Measurements from ENCODE around the gene FOXA2. TPM values are rescaled to one million over a fixed set of nuclear protein-coding genes. Genes with fewer than 3 reads are reported as not detected.

Gene FOXA2
- polyA plus RNA-seq, 3 donors = 0.06 TPM; not detected in 2

- no peak for DNase-seq (ENCODE audit: low read depth in 3 of 3, low spot score in 2 of 3)
Measured at GRCh38 chr20:22584922-22585785, 782 bp upstream of the FOXA2 start.

- no peak for DNase-seq (ENCODE audit: low read depth in 3 of 3, low spot score in 2 of 3)
Measured at GRCh38 chr20:22583773-22584521, 425 bp downstream of the FOXA2 start.

GRCh38 chr20:22582964-22583772 lies 1.2 kb downstream of the FOXA2 start:
- no peak for DNase-seq (ENCODE audit: low read depth in 3 of 3, low spot score in 2 of 3)

GRCh38 chr20:22582386-22582963 lies 1.9 kb downstream of the FOXA2 start:
- DNase-seq (ENCODE audit: low read depth in 3 of 3, low spot score in 2 of 3) = no peak

GRCh38 chr20:22581437-22582385 lies 2.7 kb downstream of the FOXA2 start:
- DNase-seq (ENCODE audit: low read depth in 3 of 3, low spot score in 2 of 3) = no peak

- DNase-seq (ENCODE audit: low read depth in 3 of 3, low spot score in 2 of 3) = no peak
Measured at GRCh38 chr20:22579711-22580697, 4.4 kb downstream of the FOXA2 start.

- no peak for DNase-seq (ENCODE audit: low read depth in 3 of 3, low spot score in 2 of 3)
Measured at GRCh38 chr20:22579119-22579427, 5.3 kb downstream of the FOXA2 start.

- DNase-seq (ENCODE audit: low read depth in 3 of 3, low spot score in 2 of 3) = no peak
Measured at GRCh38 chr20:22578221-22579118, 5.9 kb downstream of the FOXA2 start.

- DNase-seq (ENCODE audit: low read depth in 3 of 3, low spot score in 2 of 3) = no peak
Measured at GRCh38 chr20:22577515-22578220, 6.7 kb downstream of the FOXA2 start.

GRCh38 chr20:22576733-22577514 lies 7.4 kb downstream of the FOXA2 start:
- no peak for DNase-seq (ENCODE audit: low read depth in 3 of 3, low spot score in 2 of 3)

- DNase-seq (ENCODE audit: low read depth in 3 of 3, low spot score in 2 of 3) = no peak
Measured at GRCh38 chr20:22576273-22576672, 8.1 kb downstream of the FOXA2 start.

- DNase-seq (ENCODE audit: low read depth in 3 of 3, low spot score in 2 of 3) = no peak
Measured at GRCh38 chr20:22575737-22576136, 8.6 kb downstream of the FOXA2 start.

- no peak for DNase-seq (ENCODE audit: low read depth in 3 of 3, low spot score in 2 of 3)
Measured at GRCh38 chr20:22575087-22575721, 9.2 kb downstream of the FOXA2 start.

- DNase-seq (ENCODE audit: low read depth in 3 of 3, low spot score in 2 of 3) = no peak
Measured at GRCh38 chr20:22574545-22575086, 9.8 kb downstream of the FOXA2 start.

- DNase-seq (ENCODE audit: low read depth in 3 of 3, low spot score in 2 of 3) = no peak
Measured at GRCh38 chr20:22572491-22572890, 11.9 kb downstream of the FOXA2 start.

Data from right renal cortex interstitium (tissue), 3 donors.